Measurements from ENCODE around the gene RTN3.
"Not testable (repeated sequence)": the region's sequence is repeated elsewhere in the genome, so short reads cannot be mapped to it uniquely, and the experiment has no call there.

The RTN3 gene

GRCh38 chr11:63670096-63670432 lies 11.2 kb upstream of the RTN3 start:
- Histone ChIP-seq H3K4me1 (ENCODE audit: control insufficient read depth, insufficient read depth, low read length) (peaks cover 4% of the 10 kb centered on the region), H3K27me3 (ENCODE audit: control insufficient read depth, insufficient read depth, low read length) (no peaks in the 10 kb centered on the region), H3K36me3 (ENCODE audit: control insufficient read depth, insufficient read depth, low read length) (no peaks in the 10 kb centered on the region), H3K9ac (ENCODE audit: low read depth, low read length) (no peak overlapping the region), H3K9me3 (ENCODE audit: control insufficient read depth, insufficient read depth, low read length) (no peaks in the 10 kb centered on the region), H3K4me3 (ENCODE audit: low read depth, low read length) (peak overlapping the region; percentile 43)

GRCh38 chr11:63670433-63671321 lies 10.6 kb upstream of the RTN3 start:
- Histone ChIP-seq H3K27me3 (ENCODE audit: control insufficient read depth, insufficient read depth, low read length) (no peaks in the 10 kb centered on the region), H3K9ac (ENCODE audit: low read depth, low read length) (peak overlapping the region; percentile 63)

GRCh38 chr11:63671322-63672155 lies 9.8 kb upstream of the RTN3 start, which contains the start of gene ATL3:
ATL3 (minus strand) TSS chr11:63671376; CDS start chr11:63671335, 41 bp downstream.
- H3K4me1 ChIP-seq (ENCODE audit: control insufficient read depth, insufficient read depth, low read length) = peaks cover 4% of the 10 kb centered on the region

More at GRCh38 chr11:63670433-63671321, 10.6 kb upstream of the RTN3 start:
- Histone ChIP-seq H3K36me3 (ENCODE audit: control insufficient read depth, insufficient read depth, low read length) (no peaks in the 10 kb centered on the region), H3K9me3 (ENCODE audit: control insufficient read depth, insufficient read depth, low read length) (no peaks in the 10 kb centered on the region), H3K4me1 (ENCODE audit: control insufficient read depth, insufficient read depth, low read length) (peaks cover 4% of the 10 kb centered on the region), H3K4me3 (ENCODE audit: low read depth, low read length) (peak overlapping the region; percentile 43)

GRCh38 chr11:63672156-63672463 lies 9.2 kb upstream of the RTN3 start:
- peaks cover 4% of the 10 kb centered on the region for H3K4me1 ChIP-seq (ENCODE audit: control insufficient read depth, insufficient read depth, low read length)
- no peak overlapping the region for H3K9ac ChIP-seq (ENCODE audit: low read depth, low read length)
- no peaks in the 10 kb centered on the region for H3K9me3 ChIP-seq (ENCODE audit: control insufficient read depth, insufficient read depth, low read length)
- no peak overlapping the region for H3K4me3 ChIP-seq (ENCODE audit: low read depth, low read length)
- no peaks in the 10 kb centered on the region for H3K36me3 ChIP-seq (ENCODE audit: control insufficient read depth, insufficient read depth, low read length)
- H3K27me3 ChIP-seq (ENCODE audit: control insufficient read depth, insufficient read depth, low read length) = no peaks in the 10 kb centered on the region

More at GRCh38 chr11:63671322-63672155, 9.8 kb upstream of the RTN3 start, which contains the start of gene ATL3:
- Histone ChIP-seq H3K9me3 (ENCODE audit: control insufficient read depth, insufficient read depth, low read length) (no peaks in the 10 kb centered on the region), H3K36me3 (ENCODE audit: control insufficient read depth, insufficient read depth, low read length) (no peaks in the 10 kb centered on the region), H3K4me3 (ENCODE audit: low read depth, low read length) (peak within 1 kb of the TSS; percentile 43), H3K27me3 (ENCODE audit: control insufficient read depth, insufficient read depth, low read length) (no peaks in the 10 kb centered on the region), H3K9ac (ENCODE audit: low read depth, low read length) (peak within 1 kb of the TSS; percentile 63)

GRCh38 chr11:63672936-63673539 lies 8.3 kb upstream of the RTN3 start:
- Histone ChIP-seq H3K27me3 (ENCODE audit: control insufficient read depth, insufficient read depth, low read length) (no peaks in the 10 kb centered on the region), H3K4me1 (ENCODE audit: control insufficient read depth, insufficient read depth, low read length) (peaks cover under 1% of the 10 kb centered on the region), H3K9ac (ENCODE audit: low read depth, low read length) (no peak overlapping the region), H3K4me3 (ENCODE audit: low read depth, low read length) (no peak overlapping the region), H3K9me3 (ENCODE audit: control insufficient read depth, insufficient read depth, low read length) (no peaks in the 10 kb centered on the region), H3K36me3 (ENCODE audit: control insufficient read depth, insufficient read depth, low read length) (no peaks in the 10 kb centered on the region)

GRCh38 chr11:63673579-63673978 lies 7.7 kb upstream of the RTN3 start:
- Histone ChIP-seq H3K36me3 (ENCODE audit: control insufficient read depth, insufficient read depth, low read length) (no peaks in the 10 kb centered on the region), H3K9me3 (ENCODE audit: control insufficient read depth, insufficient read depth, low read length) (no peaks in the 10 kb centered on the region), H3K4me1 (ENCODE audit: control insufficient read depth, insufficient read depth, low read length) (no peaks in the 10 kb centered on the region), H3K4me3 (ENCODE audit: low read depth, low read length) (no peak overlapping the region), H3K9ac (ENCODE audit: low read depth, low read length) (no peak overlapping the region), H3K27me3 (ENCODE audit: control insufficient read depth, insufficient read depth, low read length) (no peaks in the 10 kb centered on the region)

GRCh38 chr11:63680834-63681320 lies 423 bp upstream of the RTN3 start:
- Histone ChIP-seq H3K4me3 (ENCODE audit: low read depth, low read length) (peak overlapping the region; percentile 99), H3K9ac (ENCODE audit: low read depth, low read length) (no peak overlapping the region), H3K36me3 (ENCODE audit: control insufficient read depth, insufficient read depth, low read length) (no peaks in the 10 kb centered on the region)

GRCh38 chr11:63682066-63683021 lies 1.0 kb downstream of the RTN3 start:
- H3K4me3 ChIP-seq (ENCODE audit: low read depth, low read length) = peak overlapping the region; percentile 99
- no peaks in the 10 kb centered on the region for H3K36me3 ChIP-seq (ENCODE audit: control insufficient read depth, insufficient read depth, low read length)
- peaks cover 3% of the 10 kb centered on the region for H3K4me1 ChIP-seq (ENCODE audit: control insufficient read depth, insufficient read depth, low read length)
- peak overlapping the region; percentile 87 for H3K9ac ChIP-seq (ENCODE audit: low read depth, low read length)
- H3K9me3 ChIP-seq (ENCODE audit: control insufficient read depth, insufficient read depth, low read length) = no peaks in the 10 kb centered on the region
- no peaks in the 10 kb centered on the region for H3K27me3 ChIP-seq (ENCODE audit: control insufficient read depth, insufficient read depth, low read length)

More at GRCh38 chr11:63680834-63681320, 423 bp upstream of the RTN3 start:
- Histone ChIP-seq H3K9me3 (ENCODE audit: control insufficient read depth, insufficient read depth, low read length) (no peaks in the 10 kb centered on the region), H3K4me1 (ENCODE audit: control insufficient read depth, insufficient read depth, low read length) (peaks cover 3% of the 10 kb centered on the region), H3K27me3 (ENCODE audit: control insufficient read depth, insufficient read depth, low read length) (no peaks in the 10 kb centered on the region)

GRCh38 chr11:63683133-63683991 lies 2.1 kb downstream of the RTN3 start:
- H3K9me3 ChIP-seq (ENCODE audit: control insufficient read depth, insufficient read depth, low read length) = no peaks in the 10 kb centered on the region
- peaks cover 9% of the 10 kb centered on the region for H3K4me1 ChIP-seq (ENCODE audit: control insufficient read depth, insufficient read depth, low read length)
- no peaks in the 10 kb centered on the region for H3K27me3 ChIP-seq (ENCODE audit: control insufficient read depth, insufficient read depth, low read length)
- peak overlapping the region; percentile 99 for H3K4me3 ChIP-seq (ENCODE audit: low read depth, low read length)
- H3K36me3 ChIP-seq (ENCODE audit: control insufficient read depth, insufficient read depth, low read length) = no peaks in the 10 kb centered on the region
- H3K9ac ChIP-seq (ENCODE audit: low read depth, low read length) = peak overlapping the region; percentile 41

- H3K36me3 ChIP-seq (ENCODE audit: control insufficient read depth, insufficient read depth, low read length); H3K9ac ChIP-seq (ENCODE audit: low read depth, low read length); H3K4me3 ChIP-seq (ENCODE audit: low read depth, low read length); H3K9me3 ChIP-seq (ENCODE audit: control insufficient read depth, insufficient read depth, low read length); H3K27me3 ChIP-seq (ENCODE audit: control insufficient read depth, insufficient read depth, low read length): not testable (repeated sequence)
- H3K4me1 ChIP-seq (ENCODE audit: control insufficient read depth, insufficient read depth, low read length) = peaks cover 25% of the 10 kb centered on the region
These were observed 3.9 kb downstream of the RTN3 start for GRCh38 chr11:63685158-63685721.
